HG02759 (cell line): ENCODE data around the gene IRGQ.
A peak's percentile ranks its signal among the peaks of the same experiment; 100 is the strongest.
"Not testable (repeated sequence)": the region's sequence is repeated elsewhere in the genome, so short reads cannot be mapped to it uniquely, and the experiment has no call there.

Experiments
- ATAC-seq: cut with Tn5 transposase; IDR thresholded peaks from one replicate; pipeline ENCODE4 v1.9.1; 2021; ENCODE audit warnings: mild to moderate bottlenecking, moderate library complexity; ENCODE audit not compliant: unreplicated experiment

The IRGQ gene

DNA sequence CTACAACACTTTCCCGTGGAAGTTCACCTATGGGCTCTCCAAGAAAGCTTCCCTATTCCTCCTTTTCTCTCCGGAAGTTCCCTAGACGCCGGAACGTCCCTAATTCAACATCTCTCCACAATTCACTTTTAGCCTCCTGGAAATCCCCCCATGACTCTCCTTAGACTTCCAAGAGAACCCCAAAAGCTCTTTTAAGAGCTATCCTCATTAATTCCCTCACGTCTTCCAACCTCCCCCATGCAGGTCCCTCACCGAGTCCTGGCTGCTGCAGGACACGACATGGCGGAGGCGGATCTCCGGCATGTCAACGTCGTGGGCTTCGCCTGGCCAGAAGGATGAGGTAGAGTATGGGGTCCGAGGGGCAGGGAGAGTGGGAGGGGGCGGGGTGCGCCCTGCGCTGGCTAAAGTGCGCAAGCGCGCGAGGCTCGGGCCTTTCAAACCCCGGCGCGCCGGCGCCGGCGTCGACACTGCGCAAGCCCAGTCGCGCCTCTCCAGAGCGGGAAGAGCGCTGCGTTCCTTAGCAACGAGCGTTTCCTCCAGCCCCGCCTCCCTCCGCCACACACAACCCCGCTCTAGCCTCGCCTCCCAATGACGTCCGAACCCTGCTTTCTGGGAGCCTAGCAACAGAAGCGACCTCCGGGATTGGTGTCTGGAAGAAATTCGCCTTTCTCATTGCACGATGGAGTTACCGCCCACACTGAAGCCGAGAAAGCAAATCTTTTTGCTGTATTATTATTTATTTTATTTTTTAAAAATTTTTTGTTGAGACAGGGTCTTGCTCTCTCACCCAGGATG, 20.6 kb downstream of the IRGQ start, which contains the start of the genes PINLYP and XRCC1:
TSS of gene PINLYP (plus strand) at position 646 of the 795 bp plus-strand sequence. CDS start 1,391 bp downstream, outside the sequence.
TSS of gene XRCC1 (minus strand) at position 372 of the 795 bp plus-strand sequence. CDS start at position 303, 69 bp downstream.
- peak; percentile 96 for ATAC-seq

DNA sequence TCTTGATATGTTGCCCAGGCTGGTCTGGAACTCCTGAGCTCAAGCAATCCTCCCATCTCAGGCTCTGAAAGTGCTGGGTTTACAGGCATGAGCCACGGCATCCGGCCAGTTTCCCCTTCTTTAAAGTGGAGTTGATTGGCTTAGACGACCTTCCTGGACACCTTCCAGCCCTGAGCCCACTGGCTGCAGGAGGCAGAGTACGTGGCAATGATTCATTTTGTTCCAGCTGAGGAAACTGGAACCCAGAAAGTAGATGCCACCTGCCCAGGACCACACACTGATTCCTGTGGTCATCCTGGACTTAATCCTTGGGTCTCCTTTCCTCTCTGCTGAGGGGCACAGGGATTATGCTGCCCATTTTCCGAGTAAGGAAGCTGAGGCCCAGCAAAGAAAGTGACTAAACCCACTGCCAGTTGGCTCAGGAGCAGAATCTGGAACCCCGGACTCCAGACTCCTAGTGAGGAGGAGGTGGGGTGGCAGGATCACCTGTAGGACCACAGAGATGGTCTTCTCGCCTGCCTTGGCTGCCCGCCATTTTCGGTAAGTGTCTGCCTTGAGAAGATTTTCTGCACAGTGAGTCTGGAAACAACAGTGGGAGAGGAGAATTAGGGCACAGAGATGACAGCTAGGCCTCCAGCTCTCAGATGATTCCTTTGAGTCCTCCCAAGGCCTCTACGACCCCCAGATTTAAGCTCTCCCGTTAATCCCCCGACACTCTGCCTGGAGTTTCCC, 21.3 kb downstream of the IRGQ start:
- no peak for ATAC-seq

DNA sequence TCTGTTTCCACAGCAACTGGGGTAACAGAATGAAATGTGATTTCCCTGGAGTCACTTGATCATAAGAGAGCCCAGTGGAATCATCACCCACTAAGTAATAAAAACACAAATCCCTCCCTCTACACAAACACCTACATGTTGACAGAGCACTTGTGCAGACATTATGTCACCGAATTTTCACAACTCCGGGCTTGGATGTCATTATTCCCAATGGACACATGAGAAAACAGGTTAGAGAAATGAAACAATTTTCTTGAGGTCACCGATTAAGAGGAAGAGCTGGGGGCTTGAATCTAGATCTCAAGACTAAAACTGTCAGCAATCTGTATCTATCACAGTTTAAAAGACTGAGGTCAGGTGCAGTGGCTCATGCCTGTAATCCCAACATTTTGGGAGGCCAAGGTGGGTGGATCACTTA, 23.8 kb downstream of the IRGQ start:
- no peak for ATAC-seq

DNA sequence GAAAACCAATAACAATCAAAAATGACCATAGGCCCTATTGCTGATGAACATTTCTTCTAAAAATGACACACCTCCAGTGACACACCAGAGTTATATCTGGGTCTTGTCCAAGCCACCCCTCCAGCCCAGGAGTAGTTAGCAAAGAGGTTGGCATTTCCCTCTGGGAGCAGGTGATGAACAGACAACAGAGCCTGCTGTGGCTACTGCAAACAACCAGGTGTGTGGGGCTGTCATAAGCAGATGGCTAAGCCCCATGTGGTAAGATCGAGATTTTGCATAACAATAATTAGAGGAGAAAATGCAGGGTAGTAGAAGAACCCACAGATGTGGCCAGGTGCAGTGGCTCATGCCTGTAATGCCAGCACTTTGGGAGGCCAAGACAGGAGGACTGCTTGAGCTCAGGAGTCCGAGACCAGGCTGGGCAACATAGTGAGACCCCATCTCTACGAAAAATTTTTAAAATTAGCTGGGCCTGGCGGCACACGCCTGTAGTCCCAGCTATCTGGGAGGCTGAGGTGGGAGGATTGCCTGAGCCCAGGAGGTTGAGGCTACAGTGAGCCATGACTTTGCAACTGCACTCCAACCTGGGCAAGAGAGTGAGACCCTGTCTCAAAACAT, 25.7 kb downstream of the IRGQ start:
- no peak for ATAC-seq

DNA sequence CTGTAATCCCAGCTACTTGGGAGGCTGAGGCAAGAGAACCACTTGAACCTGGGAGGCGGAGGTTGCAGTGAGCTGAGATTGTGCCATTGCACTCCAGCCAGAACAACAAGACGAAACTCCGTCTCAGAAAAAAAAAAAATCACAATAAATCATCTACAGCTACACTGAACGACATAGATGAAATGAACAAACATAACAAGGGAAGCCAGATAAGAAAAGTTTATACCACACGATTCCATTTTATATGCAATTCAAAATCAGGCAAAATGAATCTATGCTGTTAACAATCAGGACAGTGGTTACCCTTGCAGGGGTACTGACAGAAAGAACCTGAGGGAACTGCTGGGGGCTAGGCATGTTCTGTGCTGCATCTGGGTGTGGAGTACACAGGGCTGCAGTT, 26.3 kb downstream of the IRGQ start:
- no peak for ATAC-seq

DNA sequence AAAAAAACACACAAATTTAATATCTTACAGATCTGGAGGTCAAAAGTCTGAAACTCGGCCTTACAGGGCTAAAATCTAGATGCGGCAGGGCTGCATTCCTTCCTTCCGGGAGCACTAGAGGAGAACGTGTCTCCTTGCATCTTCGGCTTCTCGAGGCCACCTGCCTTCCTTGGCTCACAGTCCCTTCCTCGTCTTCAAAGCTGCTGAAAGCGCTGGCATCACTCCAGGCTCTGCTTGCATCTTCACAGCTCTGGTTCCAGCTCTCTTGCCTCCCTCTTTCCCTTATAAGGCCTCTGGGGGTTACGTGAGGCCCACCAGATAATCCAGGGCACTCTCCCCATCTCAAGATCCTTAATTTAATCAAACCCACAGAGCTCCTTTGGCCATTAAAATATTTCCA, 31.1 kb downstream of the IRGQ start:
- ATAC-seq: no peak

DNA sequence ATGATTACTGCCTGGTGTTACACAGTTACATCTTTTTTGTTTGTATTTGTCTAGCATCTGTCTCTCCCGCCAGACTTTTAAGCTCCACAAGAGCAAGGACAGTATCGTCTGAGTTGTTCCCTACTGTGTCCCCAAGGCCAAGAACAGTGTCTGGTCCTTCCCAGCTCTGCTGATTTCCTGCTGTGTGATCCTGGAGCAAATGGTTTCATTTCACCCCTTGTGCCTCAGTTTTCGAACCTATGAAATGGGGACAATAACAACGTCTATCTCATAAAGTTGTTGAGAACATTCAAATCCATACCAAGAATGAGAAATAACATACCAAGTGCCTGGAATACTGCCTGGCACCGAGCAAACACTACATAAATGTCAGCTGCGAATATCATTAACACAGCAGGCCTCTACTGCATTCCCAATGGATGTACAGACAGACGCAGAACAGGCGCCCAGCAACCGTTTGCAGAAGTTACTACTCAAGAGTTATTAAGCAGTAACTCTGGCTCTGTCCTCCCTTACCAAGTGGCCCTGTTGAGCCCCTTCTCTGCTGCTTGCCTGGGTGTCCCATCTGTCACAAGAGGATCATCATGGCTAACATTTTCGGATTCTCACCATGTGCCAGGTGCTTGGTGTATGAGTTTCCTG, 32.0 kb downstream of the IRGQ start:
- no peak for ATAC-seq

DNA sequence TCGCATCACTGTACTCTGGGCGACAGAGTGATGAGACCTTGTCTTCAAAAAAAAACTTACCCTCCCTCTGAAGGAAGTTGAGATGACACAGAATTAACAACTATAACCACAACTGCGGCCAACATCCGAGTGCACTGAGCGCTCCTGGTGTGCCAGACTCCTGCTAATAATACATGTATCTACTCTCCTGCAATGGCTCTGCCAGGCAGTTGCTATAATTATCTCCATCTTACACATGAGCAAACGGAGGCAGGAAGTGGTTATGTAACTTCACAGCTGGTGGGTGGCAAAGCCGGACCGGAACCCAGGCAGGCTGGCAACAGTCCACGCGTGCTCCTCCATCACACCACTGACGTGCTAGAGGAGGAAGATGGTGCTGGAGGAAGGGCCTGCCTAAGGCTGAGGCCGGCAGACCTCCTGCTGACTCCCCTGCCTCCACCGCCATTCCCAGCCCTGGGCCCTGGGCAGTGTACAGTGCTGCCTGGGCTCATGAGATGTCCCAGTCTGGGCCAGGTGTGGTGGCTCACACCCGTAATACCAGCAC, 33.2 kb downstream of the IRGQ start:
- ATAC-seq: peak; percentile 85

DNA sequence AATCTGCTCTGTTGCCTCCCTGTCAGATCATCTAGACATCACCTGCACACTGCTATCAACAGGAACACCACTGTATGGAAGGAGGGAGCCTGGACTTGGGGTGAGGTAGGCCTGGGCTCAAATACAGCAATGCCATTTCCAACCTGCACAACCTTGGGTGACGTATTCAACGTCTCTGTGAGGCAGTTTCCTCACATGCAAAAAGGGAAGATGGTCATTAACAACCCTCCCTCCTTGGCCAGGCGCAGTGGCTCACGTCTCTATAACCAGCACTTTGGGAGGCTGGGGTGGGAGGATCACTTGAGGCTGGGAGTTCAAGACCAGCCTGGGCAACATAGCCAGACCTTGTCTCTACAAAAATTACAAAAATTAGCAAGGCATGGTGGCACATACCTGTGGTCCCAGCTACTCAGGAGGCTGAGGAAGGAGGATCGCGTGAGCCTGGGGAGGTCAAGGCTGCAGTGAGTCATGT, 33.7 kb downstream of the IRGQ start:
- ATAC-seq: no peak

DNA sequence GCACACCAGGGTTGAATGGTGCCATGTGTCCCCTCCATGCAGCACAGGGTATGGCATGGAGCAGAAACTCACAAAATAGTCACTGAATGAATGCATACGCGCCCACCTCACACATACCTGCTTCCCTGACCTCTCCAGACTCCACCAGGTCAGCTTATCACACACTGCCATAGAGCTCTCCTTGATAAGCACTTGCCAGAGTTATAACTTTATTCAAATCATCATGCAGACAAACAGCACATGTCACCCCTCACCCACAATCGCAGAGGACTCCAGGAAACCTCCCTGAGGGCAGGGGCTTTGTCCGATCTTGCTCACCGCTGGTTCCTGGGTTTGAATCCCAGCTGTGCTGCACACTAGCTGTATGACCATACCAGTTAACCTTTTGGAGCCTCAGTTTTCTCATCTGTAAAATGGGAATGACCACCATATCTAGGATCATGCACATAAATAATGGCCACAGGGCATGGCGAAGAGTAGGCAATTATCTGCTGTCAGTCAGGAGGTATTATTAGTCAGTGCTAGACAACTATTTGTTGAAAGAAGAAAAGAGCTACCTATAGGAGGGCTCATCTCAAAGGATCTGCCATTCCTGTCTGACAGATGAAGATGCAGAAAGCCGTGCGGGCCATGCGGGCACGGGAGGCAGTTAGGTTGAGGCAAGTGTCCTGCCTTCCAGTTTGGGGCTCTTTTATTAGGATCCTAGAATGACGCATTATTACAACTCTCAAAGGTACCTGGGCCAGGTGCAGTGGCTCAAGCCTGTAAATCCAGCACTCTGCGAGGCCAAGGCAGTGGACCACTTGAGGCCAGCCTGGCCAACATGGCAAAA, 34.6 kb downstream of the IRGQ start:
- no peak for ATAC-seq

DNA sequence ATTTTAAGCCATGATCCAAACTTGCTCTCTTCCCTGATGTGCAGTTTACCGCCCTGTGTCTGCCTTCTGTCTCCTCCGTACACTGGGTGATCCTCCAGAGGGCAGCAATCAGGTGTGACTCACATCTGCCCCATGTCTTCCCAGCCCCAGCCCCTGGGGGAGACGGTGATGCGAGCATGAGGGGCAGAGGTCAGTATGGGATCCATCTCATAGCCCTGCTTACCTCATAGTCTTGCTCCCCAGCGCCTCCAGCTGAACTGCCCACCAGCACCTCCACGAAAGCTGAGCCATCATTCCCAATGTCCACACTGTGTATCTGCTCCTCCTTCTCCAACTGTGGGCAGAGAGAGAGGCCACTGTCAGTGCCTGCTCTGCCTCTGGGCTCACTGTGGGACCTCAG, 35.2 kb downstream of the IRGQ start:
- no peak for ATAC-seq

DNA sequence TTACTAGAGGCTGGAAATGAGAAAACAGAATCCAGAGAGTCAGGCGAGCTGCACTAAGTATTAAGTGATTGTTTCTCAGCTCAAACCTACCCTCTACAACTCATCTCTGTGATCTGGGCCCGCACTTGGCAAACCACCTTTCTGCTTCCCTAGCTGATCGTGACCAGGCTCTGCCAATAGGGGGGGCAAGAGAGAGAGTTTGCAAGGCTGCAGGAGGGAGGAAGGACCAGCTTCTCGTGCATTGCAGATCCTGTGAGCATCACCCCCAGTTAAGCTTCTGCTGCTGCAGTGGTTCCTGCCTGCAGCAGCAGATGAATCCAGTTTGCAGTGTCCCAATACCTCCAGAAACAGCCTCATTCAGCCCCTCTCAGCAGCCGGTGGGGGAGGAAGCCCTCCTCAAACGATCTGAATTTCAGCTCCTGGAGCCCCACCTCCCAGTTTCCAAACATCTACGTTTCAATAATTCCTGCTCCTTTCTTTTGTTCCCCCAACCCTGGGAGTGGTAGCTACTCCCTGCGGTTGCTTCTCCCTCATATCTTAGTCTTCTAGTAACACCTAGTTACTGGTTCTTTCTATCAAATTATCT, 40.7 kb downstream of the IRGQ start:
- ATAC-seq: no peak

DNA sequence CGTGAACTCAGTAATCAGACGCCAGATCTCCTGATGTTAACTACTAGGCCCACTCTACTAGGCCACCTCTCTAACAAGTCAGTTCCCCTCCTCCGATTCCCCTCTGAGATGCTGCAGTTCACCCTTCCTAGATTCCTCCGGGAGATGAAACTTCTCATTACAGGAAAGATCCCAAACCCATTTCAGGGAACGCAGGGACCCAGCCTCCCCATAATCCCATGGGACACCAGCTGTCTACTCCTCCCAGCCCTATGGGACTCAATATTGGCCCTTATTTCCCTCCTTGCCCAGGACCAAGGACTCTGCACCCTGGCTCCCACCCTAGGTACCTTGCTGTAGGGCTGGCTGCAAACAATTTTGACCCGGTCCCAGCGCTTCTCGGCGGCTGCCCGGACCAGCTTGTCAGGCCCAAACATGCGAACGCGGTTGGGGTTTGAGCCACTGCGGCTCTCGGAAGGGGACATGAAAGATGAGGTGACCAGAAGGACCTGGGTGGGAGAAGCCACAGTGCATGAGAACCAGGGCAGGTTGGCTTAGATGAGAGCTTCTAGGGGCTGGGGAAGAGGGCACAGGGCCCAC, 41.5 kb downstream of the IRGQ start:
- ATAC-seq: no peak

DNA sequence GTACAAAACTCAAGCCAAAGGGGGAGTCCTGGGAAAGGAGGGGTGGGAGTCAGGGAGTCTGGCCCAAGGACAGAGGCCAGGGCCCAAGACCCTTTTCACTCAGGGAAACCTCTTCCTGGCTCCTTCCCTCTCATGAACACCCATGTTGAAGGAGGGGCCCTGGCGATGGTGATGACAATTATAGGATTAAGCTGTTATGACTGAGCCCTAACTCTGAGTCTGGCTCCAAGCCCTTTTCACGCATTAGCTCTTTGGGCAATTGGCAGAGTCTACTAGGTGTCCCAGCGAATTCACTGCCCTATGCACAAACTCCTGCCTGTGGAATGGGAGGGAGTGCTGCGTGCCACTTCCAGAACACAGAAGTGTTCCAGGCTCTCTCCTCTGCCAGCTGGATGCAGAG, 42.3 kb downstream of the IRGQ start:
- ATAC-seq: no peak

DNA sequence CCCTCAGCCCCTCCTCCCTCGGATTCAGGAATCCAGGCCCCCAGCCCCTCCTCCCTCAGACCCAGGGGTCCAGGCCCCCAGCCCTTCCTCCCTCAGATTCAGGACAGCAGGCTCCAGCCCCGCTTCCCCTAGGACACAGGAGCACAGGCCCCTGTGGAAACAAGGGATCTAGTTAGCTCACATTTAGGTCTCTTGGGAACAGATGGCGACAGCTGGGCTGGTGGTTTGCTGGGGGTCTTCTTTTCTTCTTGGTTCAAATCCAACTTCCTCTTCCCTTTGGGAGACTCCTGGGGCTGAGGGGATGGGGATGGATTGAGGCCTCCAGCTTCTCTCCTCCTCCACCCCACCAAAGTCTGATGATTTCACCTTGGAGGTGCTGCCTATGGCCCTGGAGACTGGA, 43.3 kb downstream of the IRGQ start:
- no peak for ATAC-seq

DNA sequence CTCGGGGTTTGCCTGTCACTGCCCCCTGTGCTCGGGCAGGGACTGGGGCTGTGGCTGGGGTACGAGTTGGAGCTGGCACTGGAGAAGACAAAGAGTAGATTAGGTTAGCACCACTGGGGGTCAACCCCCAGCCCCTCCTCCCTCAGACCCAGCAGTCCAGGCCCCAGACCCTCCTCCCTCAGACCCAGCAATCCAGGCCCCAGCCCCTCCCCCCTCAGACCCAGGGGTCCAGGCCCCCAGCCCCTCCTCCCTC, 43.8 kb downstream of the IRGQ start:
- ATAC-seq: no peak

DNA sequence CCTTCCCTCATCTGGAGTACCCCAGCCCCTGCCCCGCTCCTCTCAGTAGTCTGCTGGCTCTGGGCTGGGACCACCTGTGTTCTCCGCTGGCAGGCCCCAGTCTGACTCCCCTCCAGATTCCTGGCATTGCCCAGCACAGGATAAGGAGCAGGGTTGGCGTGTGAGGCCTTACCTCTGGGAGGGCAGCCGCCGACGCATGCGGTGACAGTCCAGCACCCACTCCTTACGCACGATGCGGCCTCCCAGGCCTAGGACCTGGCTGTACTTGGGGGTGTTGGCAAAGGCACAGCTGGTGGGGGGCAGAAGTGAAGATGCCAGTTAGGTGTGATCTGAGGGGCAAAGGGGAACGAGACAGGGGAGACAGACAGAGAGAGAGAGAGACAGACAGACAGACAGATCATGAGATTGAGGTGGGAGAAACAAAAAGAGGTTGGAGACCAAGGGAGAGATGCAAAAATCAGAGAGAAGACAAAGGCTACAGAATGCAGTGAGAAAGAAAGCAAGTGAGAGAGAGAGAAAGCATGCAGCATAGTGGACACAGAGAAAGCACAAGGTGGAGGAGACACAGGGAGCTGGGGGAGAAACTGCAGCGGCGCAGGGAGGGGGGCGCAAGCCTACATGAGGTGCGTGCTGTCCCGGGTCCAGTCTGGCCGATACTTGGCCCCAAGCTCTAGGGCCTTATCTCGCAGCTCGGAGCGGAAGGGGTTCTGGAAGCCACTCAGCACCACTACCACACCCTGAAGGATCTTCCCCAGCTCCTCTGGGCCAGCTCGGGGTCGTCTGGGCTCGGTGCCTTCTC, 44.3 kb downstream of the IRGQ start:
- ATAC-seq: no peak

DNA sequence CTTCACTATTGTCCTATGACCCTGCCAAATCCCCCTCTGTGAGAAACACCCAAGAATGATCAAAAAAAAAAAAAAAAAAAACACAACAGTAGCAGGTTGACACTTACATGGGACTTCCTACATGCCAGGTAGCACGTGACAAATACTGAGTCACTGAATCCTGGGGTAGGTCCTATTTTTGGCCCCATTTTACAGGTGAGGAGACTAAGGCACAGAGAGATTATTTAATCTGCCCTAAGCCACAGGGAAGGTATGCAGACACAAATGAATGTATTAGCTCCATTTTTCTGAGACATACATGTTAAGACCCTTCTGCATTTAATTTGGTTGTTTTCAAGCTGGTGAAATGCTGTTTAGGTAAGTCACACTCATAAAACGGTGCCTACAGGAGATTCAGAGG, 47.2 kb downstream of the IRGQ start:
- ATAC-seq: no peak

DNA sequence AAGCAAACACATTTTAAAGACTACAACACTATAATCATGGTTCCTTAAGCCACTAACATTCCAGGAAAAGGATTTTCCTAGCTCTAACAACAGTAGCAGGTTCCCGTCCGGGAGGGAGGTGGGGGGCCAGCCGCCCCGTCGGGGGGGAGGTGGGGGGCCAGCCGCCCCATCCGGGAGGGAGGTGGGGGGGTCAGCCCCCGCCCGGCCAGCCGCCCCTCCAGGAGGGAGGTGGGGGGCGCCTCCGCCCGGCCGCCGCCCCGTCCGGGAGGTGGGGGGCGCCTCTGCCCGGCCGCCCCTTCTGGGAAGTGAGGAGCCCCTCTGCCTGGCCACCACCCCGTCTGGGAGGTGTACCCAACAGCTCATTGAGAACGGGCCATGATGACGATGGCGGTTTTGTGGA, 48.0 kb downstream of the IRGQ start:
- not testable (repeated sequence) for ATAC-seq
